ENCODE measurements around the gene ANKRD55.
"Not testable (repeated sequence)": the region's sequence is repeated elsewhere in the genome, so short reads cannot be mapped to it uniquely, and the experiment has no call there.

ANKRD55 gene

DNA sequence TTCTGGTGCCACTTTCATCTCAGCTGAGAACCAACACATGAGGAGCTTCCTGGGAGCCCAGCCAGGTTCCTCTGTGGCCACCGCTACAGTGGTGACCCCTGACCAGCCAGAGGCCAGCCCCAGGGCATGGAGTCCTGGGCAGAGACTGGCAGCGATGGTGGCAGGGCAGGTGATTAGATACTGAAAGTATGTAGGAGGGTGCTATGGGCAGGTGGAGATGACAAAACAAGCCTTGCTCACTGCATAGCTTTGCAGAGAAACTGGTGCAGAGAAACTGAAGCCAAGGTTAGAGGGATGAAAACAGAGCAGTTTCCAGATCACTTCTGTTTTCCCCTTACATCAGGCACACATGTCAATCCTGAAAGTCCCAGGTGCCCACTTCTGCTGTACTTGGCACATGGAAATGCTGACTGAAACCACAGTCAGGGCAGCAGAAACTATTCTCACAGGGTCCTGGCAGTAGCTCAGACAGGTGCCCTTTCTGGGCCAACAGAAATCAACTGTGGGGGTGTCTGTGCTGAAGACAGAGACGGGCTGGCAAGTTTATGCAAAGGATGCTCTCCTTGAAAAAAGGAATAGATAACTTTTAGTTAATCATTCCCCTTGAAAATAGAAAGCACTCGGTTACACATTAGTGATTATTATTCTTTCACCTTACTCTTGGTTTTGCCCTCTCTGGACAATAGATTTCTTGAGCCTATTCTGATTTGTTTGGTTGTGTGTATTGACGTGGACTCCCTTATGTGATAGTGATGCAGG is 90.3 kb downstream of the ANKRD55 start:
- DNase-seq = no peak

DNA sequence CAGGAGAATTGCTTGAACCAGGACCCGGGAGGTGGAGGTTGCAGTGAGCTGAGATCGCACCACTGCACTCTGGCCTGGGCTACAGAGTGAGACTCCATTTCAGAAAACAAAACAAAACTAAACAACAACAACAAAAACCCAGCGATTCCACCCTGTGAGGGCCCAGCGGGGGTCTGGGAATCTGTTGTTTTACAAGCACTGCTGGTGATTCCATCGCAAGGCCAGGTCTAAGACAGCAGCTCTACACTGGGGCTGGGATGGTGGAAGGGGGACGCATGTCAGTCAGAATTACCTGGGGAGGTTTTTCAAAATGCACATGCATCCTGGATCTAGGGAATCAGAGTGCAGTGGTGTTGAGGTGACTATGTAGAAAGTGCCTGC is 90.9 kb downstream of the ANKRD55 start:
- no peak for DNase-seq

DNA sequence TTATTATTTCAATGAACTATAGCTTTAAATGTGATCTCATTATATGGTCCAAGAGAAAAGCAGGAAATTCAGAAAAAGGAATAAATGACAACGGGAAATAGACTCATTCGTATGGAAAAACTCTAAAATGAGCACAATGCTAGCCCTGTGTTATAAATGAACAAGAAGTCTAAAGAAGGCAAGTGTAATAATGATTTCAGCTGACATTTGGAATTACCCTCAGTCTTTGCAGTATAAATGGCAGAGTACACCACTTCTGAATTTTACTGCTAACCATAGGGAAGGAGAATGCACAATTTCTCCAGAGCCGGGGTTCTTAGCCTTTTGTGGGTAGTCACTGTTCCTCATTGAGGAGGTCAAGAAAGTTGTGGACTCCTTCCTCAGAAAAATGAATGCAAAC is 93.1 kb downstream of the ANKRD55 start:
- no peak for DNase-seq

DNA sequence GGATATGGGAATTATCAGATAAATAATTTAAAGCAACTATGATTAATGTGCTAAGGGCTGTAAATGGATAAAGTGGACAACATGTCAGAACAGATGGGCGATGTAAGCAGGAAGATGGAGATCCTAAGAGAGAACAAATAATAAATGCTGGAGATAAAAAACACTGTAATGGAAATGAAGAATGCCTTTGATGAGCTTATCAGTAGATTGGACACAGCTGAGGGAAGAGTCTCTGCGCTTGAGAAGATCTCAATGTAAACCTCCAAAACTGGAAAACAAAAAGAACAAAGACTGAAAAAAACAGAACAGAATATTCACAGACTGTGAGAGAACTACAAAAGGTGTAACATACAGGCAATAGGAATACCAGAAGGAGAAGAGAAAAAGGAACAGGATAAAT is 102.5 kb downstream of the ANKRD55 start:
- DNase-seq = no peak

DNA sequence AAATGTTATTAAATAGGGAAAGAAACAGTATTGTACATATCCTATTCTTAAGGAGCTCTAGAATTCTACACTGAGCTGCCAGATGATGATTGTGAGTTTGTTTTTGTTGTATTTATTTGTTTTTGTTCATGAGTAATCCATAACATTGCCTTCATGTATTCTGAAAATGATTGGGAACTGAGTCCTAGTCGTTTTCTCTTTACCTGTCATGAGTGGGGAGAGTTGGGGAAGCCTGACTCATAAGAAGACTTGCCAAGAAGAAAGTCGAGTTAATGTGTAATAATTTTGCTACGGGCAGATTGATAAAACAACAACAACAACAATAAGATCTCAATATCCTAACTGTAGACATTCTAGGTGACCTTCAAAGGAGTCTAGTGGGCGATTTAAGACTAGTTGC is 103.8 kb downstream of the ANKRD55 start:
- DNase-seq = no peak

DNA sequence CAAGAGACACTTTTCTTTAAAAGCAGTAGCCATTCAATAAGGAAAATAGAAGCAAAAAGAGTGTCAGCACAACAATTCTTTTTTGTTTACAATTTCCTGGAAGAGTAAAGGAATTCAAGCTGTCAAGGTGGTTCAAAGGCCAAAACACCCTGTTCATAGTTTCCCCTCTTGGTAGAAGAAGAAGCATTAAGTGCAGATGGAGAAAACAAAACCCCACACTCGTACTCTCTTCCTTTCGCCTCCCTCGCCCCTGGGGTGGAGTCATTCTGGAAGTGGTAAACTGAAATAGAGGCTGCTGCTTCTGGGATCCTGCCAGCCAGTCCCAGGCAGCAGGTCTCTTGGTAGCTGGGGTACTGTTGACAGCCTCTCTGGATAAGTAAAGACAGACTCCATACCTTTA is 105.0 kb downstream of the ANKRD55 start:
- no peak for DNase-seq

DNA sequence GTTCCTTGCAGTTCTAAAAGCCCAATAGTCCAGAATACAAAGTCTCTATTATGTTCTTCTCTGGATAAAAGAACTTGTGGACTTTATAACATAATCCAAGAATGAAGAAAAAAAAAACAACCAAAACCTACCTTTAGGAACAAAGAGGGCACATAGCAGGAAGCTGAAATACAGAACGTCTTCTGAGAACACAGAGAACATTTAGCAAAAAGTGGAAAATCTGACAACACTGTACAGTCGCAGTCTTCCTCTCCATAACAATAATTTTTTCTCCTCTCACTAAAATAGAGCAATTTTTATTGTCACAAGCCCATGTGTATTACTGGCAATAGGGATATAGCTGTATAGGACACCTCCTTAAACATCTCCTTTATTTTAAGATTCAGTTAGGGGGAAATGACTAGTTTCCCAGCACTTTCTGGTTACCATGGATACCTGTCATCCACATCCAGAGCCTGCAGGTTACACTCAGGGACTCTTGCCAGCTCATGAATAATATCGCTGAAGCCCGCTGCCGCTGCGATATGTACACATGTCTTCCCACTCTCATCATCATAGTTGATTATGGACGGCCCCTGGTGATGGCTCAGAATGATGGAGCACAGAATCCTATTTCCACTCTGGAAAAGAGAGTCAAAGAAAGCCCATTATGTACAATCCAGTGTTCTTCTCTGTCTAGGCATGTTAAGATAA is 106.5 kb downstream of the ANKRD55 start:
- no peak for DNase-seq

DNA sequence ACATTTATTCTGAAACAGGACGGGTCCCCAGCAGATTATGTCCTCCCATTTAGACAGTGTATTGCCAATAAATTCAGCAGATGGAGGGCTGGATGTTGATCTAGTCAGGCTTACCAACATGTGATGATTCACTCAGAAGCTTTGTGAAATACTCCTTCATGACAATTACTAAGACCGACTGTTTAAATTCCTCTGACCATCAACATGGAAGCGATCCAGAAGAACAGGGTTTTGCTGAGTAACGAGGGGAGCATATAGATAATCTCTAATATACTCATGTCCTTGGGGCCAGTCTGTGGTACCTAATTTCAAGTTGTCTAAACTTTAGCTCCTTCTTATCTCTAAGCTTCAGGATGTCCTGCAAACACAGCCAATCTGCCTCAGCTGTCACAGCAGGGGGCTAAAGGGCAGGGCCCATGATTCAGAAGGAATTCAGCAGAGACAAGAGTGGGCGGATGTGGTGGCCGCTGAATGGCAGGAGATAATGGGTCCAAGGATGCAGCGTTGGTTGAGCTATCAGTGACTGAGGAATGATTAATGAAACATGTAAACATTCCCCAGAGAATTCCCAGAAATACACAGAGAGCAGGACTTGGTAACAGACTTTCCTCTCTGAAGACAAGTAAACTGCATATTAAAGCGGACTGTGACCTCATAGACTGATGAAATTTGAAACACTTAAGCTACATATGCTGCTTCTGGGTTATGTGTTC is 109.4 kb downstream of the ANKRD55 start:
- no peak for DNase-seq

GRCh38 chr5:56122360-56122985 is 110.7 kb downstream of the ANKRD55 start:
- DNase-seq = not testable (repeated sequence)

DNA sequence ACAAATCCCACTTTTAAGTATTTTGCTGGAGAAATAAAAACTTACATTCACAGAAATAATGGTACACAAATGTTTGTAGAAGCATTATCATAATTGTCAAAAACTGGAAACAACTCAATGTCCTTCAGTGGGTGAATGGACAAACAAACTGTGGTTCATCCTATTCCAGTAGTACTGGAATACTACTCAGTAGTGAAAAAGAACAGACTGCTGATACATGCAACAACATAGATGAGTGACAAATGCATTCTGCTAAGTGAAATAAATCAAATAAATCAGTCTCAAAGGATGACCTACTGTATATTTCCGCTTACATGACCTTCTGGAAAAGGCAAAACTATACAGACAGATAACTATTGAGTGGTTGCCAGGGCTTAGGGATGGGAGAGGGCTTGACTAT is 114.1 kb downstream of the ANKRD55 start:
- no peak for DNase-seq

DNA sequence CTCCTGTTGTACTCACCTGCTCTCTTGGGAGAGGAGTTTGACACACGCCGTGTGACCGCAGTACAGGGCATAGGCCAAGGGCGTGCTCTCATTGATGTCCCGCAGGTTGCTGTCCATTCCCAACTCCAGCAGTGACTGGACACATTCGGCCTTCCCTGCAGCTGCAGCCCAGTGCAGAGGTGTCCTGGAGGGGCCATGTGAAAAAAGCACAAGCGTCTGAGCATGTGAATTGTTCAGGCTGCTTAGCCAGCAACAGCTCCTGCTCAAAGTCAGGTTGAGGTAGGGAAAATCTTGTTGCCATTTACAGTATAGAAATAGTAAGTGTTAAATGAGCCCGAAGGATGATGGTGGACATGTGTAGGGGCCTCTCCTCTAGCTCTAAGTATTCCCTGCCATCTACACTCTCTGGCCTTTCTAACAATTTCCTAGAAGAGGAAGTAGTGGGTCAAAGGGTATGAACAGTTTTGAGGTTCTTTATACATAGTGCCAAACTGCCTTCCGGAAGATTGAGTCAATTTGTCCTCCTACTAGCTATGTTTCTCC is 116.5 kb downstream of the ANKRD55 start:
- DNase-seq = no peak

GRCh38 chr5:56115589-56115988 is 117.5 kb downstream of the ANKRD55 start:
- no peak for DNase-seq

DNA sequence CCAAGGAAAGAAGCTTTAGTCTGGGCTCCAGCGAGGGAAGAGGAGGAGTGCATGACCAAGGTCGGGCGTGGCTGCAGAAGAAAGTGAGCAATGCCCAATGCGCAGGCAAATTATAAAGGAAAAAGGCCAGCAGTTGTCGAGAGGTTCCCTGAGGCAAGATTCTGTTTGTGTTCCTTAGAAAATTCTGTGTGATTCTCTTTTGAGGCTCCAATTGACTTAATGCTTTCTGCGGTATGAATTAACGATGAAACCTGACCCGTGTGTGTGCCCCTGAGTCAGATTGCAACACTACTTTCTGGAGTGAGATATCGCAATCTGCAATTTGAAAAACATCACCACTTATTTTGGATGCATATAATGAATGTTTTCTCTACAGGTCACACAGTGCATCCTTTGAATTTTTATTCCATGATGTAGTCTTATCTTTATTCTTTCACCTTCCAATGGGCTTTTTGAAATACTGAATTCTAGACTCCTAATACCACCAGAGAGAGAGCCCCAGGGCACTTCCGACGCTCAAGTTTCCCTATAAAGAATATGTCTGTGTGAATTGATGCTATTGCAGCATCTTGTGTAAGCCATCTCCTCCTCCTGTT is 120.5 kb downstream of the ANKRD55 start:
- DNase-seq = no peak

- no peak for DNase-seq
Observed at GRCh38 chr5:56111404-56111781, 121.7 kb downstream of the ANKRD55 start.

DNA sequence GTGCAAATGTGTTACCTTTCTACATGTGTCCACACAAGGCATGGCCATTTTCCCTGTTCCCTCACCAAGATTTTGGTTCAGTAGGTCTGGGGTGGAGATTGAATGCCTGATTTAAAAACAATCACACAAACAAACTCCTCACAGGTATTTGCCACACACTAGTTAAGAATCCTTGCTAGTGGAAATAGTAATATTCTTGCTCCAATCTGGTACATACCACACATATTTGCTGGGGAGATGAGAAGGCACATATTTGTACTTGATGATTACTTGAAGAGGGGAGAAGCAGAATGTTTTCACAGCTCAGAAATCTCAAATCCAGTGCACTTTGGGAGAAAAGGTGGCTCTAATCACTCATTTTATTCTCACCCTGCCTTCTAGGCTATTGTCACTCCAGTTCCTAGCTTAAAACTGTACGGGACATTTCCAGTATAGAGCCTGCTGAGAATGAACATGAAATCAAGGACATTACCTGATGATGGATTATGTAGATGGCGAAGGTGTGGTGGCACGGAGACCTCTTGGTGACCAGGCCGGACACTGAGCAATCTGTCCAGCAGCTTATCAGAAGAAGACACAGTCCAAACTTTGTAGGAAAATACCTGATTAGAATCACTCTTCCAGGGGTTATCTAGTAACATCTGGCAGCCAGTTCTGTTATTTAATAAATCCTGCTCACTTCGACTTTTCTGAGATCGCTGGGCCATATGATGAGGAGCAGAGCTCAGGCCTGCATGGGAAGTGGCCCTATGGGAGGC is 122.3 kb downstream of the ANKRD55 start:
- DNase-seq = no peak

DNA sequence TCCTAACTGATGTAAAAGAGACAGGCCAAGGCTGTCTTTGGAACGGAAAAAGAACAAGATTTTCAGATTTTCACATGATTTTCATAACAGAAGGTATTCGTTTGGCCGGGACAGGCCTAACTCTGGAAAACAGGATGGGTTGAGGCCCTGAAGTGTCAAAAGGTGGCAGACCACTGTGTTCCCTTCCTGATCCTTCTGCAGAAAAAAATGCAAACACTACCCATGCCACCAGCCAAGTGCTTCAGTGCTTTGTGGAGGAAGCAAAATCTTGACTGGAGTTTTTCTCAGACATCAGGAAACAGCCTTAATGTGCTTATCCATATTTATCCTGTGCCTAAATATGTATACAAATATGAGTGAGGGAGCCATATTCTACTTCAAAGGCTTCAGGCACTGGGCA is 124.9 kb downstream of the ANKRD55 start:
- DNase-seq = no peak

GRCh38 chr5:56106837-56107236 is 126.3 kb downstream of the ANKRD55 start:
- DNase-seq = no peak

DNA sequence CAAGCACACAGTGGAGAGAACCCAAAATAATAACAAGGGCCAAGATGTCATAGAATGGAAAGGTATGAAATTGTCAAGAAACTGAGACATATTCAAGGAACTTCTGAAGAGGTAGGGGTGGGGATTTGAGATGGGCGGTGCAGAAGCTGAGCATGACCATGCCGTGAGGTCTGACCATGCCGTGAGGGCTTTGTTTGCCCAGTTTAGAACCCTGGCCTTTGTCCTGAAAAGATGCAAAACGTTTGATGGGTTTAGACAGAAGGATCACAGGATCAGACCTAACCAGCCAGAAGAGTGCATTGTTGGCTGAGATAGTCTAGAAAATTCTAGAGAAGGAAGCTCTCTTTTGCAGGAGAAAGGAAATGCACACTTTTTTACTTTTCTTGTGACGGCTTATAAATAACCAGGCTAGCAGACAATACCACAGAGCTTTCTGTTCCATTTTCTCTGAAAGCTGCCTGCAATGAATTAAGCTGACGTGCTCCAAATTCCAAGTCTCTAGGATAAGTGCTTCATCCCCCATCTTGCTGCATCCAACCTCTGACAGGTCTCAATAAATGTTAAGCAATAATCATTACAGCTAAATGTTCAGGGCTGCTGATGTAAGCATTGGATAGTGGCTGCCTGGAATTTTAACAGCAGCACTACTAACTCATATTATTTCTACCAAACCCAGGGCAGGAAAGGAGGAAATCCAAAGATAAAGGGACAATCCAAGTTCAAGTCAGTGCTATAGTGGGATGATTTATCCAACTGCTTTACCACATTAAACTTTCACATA is 127.4 kb downstream of the ANKRD55 start:
- DNase-seq = no peak

GRCh38 chr5:56102889-56103288 is 130.2 kb downstream of the ANKRD55 start:
- DNase-seq = no peak

- not testable (repeated sequence) for DNase-seq
Observed at GRCh38 chr5:56102207-56102606, 130.9 kb downstream of the ANKRD55 start.

- DNase-seq = no peak
Observed at GRCh38 chr5:56101180-56101579, 131.9 kb downstream of the ANKRD55 start.
